T-helper 1 cell treated with Interleukin-12 subunit alpha and Interleukin-12 subunit beta and Interleukin-4 antibody, amounts not matched to agents 30 μg/mL and 1 μg/mL, for 36 hours (primary cell): Measurements from ENCODE around the gene JAG1.
A peak's percentile ranks its signal among the peaks of the same experiment; 100 is the strongest.

ENCODE experiments used
- H3K27ac Mint-ChIP-seq: one replicate; pipeline ENCODE4 v1.8.0; 2021; ENCODE audit warnings: mild to moderate bottlenecking, mixed read lengths
- H3K27me3 Mint-ChIP-seq: one replicate; pipeline ENCODE4 v1.8.0; 2021; ENCODE audit warnings: low read depth, mixed read lengths
- H3K36me3 Mint-ChIP-seq: one replicate; pipeline ENCODE4 v1.8.0; 2021; ENCODE audit warnings: low read depth, mixed read lengths
- H3K4me1 Mint-ChIP-seq: one replicate; pipeline ENCODE4 v1.8.0; 2021; ENCODE audit warnings: low read depth, mixed read lengths
- H3K4me3 Mint-ChIP-seq: one replicate; pipeline ENCODE4 v1.8.0; 2021; ENCODE audit warnings: mild to moderate bottlenecking, moderate library complexity, mixed read lengths
- H3K9me3 Mint-ChIP-seq: one replicate; pipeline ENCODE4 v1.8.0; 2021; ENCODE audit warnings: mixed read lengths

JAG1 gene

GRCh38 chr20:10680571-10680970 is 6.8 kb upstream of the JAG1 start:
- H3K4me1 Mint-ChIP-seq: no peaks in the 10 kb centered on the region
- no peaks in the 10 kb centered on the region for H3K9me3 Mint-ChIP-seq
- H3K27me3 Mint-ChIP-seq: peaks cover 44% of the 10 kb centered on the region
- no peaks in the 10 kb centered on the region for H3K36me3 Mint-ChIP-seq
- no peak overlapping the region for H3K4me3 Mint-ChIP-seq
- H3K27ac Mint-ChIP-seq: no peak overlapping the region

- Mint-ChIP-seq H3K4me3 (no peak overlapping the region), H3K4me1 (peaks cover 4% of the 10 kb centered on the region), H3K27ac (no peak overlapping the region), H3K9me3 (no peaks in the 10 kb centered on the region), H3K36me3 (no peaks in the 10 kb centered on the region), H3K27me3 (peaks cover 53% of the 10 kb centered on the region)
Measured at GRCh38 chr20:10679269-10679668, 5.5 kb upstream of the JAG1 start.

- no peaks in the 10 kb centered on the region for H3K9me3 Mint-ChIP-seq
- no peak overlapping the region for H3K27ac Mint-ChIP-seq
- H3K36me3 Mint-ChIP-seq: no peaks in the 10 kb centered on the region
- H3K4me3 Mint-ChIP-seq: no peak overlapping the region
- peaks cover 20% of the 10 kb centered on the region for H3K4me1 Mint-ChIP-seq
- H3K27me3 Mint-ChIP-seq: peaks cover 66% of the 10 kb centered on the region
Measured at GRCh38 chr20:10676518-10676917, 2.7 kb upstream of the JAG1 start.

DNA sequence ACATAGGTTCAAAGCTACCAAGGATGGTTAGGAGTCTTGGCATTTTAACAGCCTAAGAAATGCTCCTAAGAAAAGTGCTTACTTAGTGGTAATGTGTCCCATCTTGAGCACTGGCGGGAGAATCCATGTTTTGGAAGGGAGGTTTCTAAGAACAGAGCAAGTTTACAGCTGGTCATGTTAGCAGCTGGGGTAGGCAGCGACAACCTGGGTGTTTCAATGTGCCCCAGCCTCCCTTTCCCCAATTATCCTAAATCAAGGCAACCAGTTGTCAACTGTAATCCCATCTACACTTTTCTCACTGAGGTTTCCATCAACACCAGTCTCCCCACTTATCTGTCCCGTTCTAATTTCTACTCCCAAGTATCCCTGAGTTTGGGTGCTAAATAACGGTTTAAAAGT is 1.6 kb upstream of the JAG1 start:
- Mint-ChIP-seq H3K36me3 (no peaks in the 10 kb centered on the region), H3K27ac (no peak overlapping the region), H3K9me3 (no peaks in the 10 kb centered on the region), H3K4me1 (peaks cover 23% of the 10 kb centered on the region), H3K27me3 (peaks cover 74% of the 10 kb centered on the region), H3K4me3 (peak overlapping the region; percentile 70)

GRCh38 chr20:10674684-10675449 is 1.1 kb upstream of the JAG1 start:
- Mint-ChIP-seq H3K27ac (peak overlapping the region; percentile 38), H3K4me3 (peak overlapping the region; percentile 70), H3K27me3 (peaks cover 76% of the 10 kb centered on the region), H3K4me1 (peaks cover 23% of the 10 kb centered on the region), H3K36me3 (no peaks in the 10 kb centered on the region), H3K9me3 (no peaks in the 10 kb centered on the region)

DNA sequence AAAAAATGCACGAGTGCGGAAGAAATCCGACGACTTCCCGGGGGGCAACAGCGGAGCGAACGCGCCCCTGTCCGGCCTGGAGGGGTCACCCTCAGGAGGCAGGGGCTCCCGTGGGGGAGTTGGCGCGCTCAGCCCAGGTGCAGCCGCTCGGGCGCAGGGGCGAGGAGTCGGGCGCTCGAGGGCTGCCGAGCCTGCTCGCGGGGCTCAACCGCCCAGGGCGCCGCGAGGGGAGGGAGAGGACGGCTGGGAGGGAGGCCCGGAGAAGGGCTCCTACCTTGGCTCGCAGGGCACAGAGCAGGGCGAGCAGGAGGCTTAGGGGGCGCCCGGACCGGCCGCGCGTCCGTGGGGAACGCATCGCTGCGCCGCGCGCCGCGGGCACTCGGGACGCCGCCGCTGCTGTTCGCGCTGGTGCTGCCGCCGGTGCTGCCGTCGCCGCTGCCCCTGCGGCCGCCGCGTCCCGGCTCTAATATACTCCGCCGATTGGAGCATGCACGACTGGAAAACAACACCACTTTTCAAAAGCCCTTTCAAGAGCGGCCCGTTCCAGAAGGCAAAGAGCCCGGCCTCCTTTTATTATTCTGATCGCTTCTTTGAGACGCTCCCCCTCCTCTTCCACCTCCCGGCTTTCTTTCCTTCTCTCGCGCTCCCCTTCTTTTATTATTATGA is 490 bp downstream of the JAG1 start:
- peaks cover 79% of the 10 kb centered on the region for H3K27me3 Mint-ChIP-seq
- peaks cover 23% of the 10 kb centered on the region for H3K4me1 Mint-ChIP-seq
- H3K9me3 Mint-ChIP-seq: no peaks in the 10 kb centered on the region
- peak overlapping the region; percentile 86 for H3K4me3 Mint-ChIP-seq
- H3K36me3 Mint-ChIP-seq: no peaks in the 10 kb centered on the region
- no peak overlapping the region for H3K27ac Mint-ChIP-seq

DNA sequence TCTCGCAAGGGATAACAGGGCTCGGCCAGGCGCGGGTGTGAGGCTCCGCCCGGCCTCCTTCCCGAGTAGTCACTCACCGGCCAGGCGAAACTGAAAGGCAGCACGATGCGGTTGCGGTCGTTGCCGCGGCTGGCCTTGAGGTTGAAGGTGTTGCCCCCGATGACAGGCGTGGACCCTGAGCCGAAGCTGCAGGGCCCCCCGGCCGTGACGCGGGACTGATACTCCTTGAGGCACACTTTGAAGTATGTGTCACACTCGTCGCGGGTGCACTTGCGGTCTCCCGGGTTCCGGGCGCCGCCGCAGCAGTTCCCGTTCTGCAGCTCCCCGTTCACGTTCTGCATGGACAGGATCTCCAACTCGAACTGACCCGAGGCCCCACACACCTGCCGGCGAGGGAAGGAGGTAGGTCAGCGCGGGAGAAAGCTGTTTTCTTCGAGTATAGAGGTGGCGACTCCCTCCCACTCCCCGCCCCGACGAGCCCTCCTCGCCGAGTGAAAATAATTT is 1.1 kb downstream of the JAG1 start:
- Mint-ChIP-seq H3K27me3 (peaks cover 78% of the 10 kb centered on the region), H3K4me3 (peak overlapping the region; percentile 75), H3K4me1 (peaks cover 23% of the 10 kb centered on the region), H3K9me3 (no peaks in the 10 kb centered on the region), H3K27ac (peak overlapping the region; percentile 57), H3K36me3 (no peaks in the 10 kb centered on the region)

DNA sequence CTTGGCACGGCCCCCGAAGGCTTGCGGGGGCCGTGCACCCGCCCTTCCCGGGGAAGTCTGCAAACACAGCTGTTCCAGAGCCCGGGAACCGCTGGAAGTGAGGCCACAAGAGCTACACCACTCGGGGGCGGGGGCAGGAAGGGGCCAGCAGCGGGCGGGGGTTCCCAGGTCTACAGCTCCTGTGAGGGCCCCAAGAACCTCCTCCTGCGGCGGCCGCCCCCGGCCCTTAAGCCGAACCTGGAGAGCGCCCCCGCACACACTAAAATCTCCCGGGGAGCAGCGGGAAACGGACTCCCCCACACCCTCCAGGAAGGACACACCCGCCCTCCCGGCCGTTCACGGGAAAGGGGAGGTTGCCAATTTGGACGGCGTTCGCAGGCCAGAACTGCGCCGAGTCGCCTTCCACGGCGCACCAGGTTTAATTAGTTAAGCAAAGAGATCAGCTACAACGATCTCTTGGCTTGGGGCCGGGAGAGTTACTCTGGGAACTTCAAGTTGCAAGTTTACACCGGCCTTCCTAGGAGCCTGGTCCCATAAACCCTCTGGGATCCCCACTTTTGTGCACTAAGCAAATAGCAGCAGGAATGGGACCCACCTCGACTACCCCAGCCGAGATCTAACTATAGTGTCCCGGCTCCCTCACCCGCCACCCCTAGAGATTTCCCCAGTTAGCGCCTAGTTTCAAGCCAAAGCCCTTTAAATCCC is 1.7 kb downstream of the JAG1 start:
- peak overlapping the region; percentile 75 for H3K4me3 Mint-ChIP-seq
- H3K4me1 Mint-ChIP-seq: peaks cover 23% of the 10 kb centered on the region
- H3K9me3 Mint-ChIP-seq: no peaks in the 10 kb centered on the region
- H3K36me3 Mint-ChIP-seq: no peaks in the 10 kb centered on the region
- H3K27ac Mint-ChIP-seq: no peak overlapping the region
- H3K27me3 Mint-ChIP-seq: peaks cover 73% of the 10 kb centered on the region

GRCh38 chr20:10671221-10671918 is 2.4 kb downstream of the JAG1 start:
- H3K27me3 Mint-ChIP-seq: peaks cover 66% of the 10 kb centered on the region
- no peak overlapping the region for H3K4me3 Mint-ChIP-seq
- no peaks in the 10 kb centered on the region for H3K36me3 Mint-ChIP-seq
- H3K9me3 Mint-ChIP-seq: no peaks in the 10 kb centered on the region
- no peak overlapping the region for H3K27ac Mint-ChIP-seq
- H3K4me1 Mint-ChIP-seq: peaks cover 23% of the 10 kb centered on the region

- Mint-ChIP-seq H3K4me3 (no peak overlapping the region), H3K4me1 (peaks cover 23% of the 10 kb centered on the region), H3K9me3 (no peaks in the 10 kb centered on the region), H3K36me3 (no peaks in the 10 kb centered on the region), H3K27me3 (peaks cover 60% of the 10 kb centered on the region), H3K27ac (no peak overlapping the region)
Measured at GRCh38 chr20:10670501-10671220, 3.1 kb downstream of the JAG1 start.

DNA sequence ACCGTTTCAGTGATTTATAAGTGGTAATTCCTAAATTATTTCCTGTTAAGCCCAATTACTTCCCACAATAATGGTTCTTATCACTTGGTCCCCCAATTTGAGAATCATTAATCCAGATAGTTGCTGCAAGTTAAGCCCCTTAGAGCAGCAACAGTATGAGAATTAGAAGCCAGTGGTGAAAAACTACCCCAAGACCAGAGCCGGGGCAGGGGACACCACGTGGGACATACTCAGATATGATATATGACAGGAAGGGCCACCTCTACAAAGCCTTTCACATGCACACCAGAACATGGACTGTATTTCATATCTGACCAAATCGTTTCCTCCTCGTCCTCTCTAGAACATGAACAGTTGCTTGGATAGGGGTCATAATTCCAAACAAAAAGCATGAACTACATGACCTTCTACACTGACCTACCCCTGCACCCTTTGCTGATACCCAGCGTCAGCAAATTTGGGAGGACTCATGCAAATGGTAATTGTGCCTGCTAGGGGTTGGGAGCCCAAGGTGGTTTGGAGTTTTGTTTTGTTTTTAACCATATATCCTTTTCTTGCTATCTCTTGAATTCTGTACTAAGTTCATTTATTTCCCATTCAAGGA is 3.9 kb downstream of the JAG1 start:
- Mint-ChIP-seq H3K4me1 (peaks cover 19% of the 10 kb centered on the region), H3K36me3 (no peaks in the 10 kb centered on the region), H3K9me3 (no peaks in the 10 kb centered on the region), H3K27me3 (peaks cover 53% of the 10 kb centered on the region), H3K4me3 (no peak overlapping the region), H3K27ac (no peak overlapping the region)

DNA sequence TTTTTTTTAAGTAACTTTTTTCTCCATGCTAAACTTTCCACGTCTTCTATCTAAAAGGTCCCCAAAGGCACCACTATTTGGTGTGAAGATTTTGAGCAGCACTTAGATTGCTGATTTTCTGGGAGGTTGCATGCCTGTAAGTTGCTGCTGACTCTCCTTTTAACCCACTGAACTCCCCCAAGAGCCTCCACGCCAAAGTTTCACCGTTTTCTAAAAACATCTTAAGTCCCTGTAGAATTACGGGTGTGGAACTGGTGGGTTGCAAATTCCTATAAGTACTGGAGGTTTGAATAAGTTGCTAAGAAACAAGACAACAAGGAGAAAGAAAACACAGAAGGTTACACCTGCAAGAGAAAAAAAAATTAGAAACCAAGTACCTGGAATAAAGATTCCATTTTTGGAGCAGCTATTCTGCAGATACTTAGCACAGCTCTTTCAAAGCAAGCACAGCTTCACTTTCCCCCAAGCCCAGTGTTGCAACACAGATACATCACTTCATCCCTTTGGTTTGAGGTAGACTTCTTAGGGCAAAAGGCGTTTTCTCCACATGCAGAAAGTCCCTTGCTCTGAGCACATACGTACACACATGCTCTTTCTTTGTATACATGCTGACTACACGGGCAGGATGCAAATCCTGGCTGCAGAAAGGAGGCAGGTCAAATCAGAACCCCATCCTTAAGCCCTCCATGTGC is 5.0 kb downstream of the JAG1 start:
- Mint-ChIP-seq H3K27ac (no peak overlapping the region), H3K27me3 (peaks cover 50% of the 10 kb centered on the region), H3K9me3 (no peaks in the 10 kb centered on the region), H3K4me1 (peaks cover 18% of the 10 kb centered on the region), H3K4me3 (no peak overlapping the region), H3K36me3 (no peaks in the 10 kb centered on the region)

DNA sequence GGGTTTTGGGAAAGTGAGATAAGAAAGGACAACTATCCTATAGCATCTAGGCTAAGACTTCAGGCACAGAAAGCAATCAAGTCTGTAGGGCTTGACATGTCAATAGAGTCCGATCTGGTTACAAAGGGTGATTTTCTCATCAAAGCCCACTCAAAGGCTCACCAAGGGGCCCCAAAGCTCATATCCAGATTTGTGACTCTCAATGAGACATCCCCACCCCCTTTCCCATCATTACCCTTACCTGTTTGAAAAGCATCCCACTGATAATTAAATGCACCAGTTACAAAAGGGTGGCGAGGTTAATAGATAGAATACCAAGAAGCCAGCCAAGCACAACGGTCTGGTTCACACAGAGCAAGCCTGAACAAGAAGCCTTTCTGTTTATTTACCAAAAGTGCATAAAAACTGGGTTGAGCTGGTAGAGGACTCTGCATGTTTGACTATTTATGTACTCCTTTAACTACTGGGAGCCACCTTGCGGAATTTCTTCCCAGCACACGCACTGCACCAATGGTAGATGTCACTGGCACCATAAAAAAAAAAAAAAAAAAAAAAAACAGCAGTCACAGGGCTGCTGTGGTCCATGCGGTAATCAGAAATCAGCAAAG is 6.1 kb downstream of the JAG1 start:
- no peaks in the 10 kb centered on the region for H3K36me3 Mint-ChIP-seq

More for the DNA sequence above, 6.1 kb downstream of the JAG1 start:
- Mint-ChIP-seq H3K27ac (no peak overlapping the region), H3K9me3 (no peaks in the 10 kb centered on the region), H3K4me3 (no peak overlapping the region), H3K4me1 (peaks cover 11% of the 10 kb centered on the region), H3K27me3 (peaks cover 53% of the 10 kb centered on the region)
